Common myeloid progenitor, CD34-positive (primary cell): ENCODE measurements around the gene CFTR.

ENCODE experiments used
- CTCF ChIA-PET: fragments of 350-600 bp; sonication (Branson Sonifier 250); formaldehyde crosslinking; loops from one replicate; lab custom pipeline; 2021; ENCODE audit warnings: antibody characterized with exemption; lab: Charles Lee
- POLR2A ChIA-PET: fragments of 350-600 bp; sonication (Branson Sonifier 250); formaldehyde crosslinking; loops from one replicate; lab custom pipeline; 2021; ENCODE audit warnings: antibody characterized with exemption; lab: Charles Lee
- DNase-seq, 3 donors: peaks; one replicate each; pipeline versions ENCODE4 v3.0.0 to v3.0.0-alpha.2; 2013
- H3K27ac ChIP-seq, 2 experiments: 1 replicate in 1 of 2; 2 replicates in 1 of 2; pipeline ENCODE4 v1.7.0; 2013; ENCODE audit warnings: inconsistent platforms in 2 of 2, low read length in 2 of 2, mild to moderate bottlenecking in 2 of 2, low read depth in 1 of 2, moderate library complexity in 1 of 2; ENCODE audit not compliant: severe bottlenecking in 2 of 2, insufficient read depth in 1 of 2, poor library complexity in 1 of 2
- H3K27me3 ChIP-seq, 5 experiments: replicated peaks in 2 of 5; 1 replicate in 3 of 5; 2 replicates in 2 of 5; pipeline versions ENCODE4 v1.6.1 to v1.7.0; 2013; ENCODE audit warnings: low read length in 4 of 5, mild to moderate bottlenecking in 2 of 5, moderate library complexity in 2 of 5, inconsistent platforms in 1 of 5; ENCODE audit not compliant: insufficient read depth in 5 of 5, control insufficient read depth in 4 of 5
- H3K36me3 ChIP-seq, 4 experiments: 1 replicate in 2 of 4; 2 replicates in 2 of 4; pipeline versions ENCODE4 v1.6.1 to v1.7.0; 2013; ENCODE audit warnings: low read length in 3 of 4, control low read depth in 1 of 4, mild to moderate bottlenecking in 1 of 4; ENCODE audit not compliant: control insufficient read depth in 4 of 4, insufficient read depth in 4 of 4
- H3K4me1 ChIP-seq, 4 experiments: 1 replicate in 3 of 4; 2 replicates in 1 of 4; pipeline versions ENCODE4 v1.6.1 to v1.7.1; 2013; ENCODE audit warnings: low read length in 3 of 4, mild to moderate bottlenecking in 3 of 4, control low read depth in 1 of 4, inconsistent platforms in 1 of 4, moderate library complexity in 1 of 4; ENCODE audit not compliant: control insufficient read depth in 4 of 4, insufficient read depth in 4 of 4; ENCODE audit errors: control extremely low read depth in 1 of 4
- H3K4me3 ChIP-seq, 7 experiments: 1 replicate in 4 of 7; 2 replicates in 3 of 7; pipeline versions ENCODE4 v1.5.1 to v1.7.0; 2013; ENCODE audit warnings: mild to moderate bottlenecking in 7 of 7, low read length in 6 of 7, moderate library complexity in 6 of 7, inconsistent platforms in 2 of 7, low read depth in 2 of 7, control low read depth in 1 of 7; ENCODE audit not compliant: insufficient read depth in 4 of 7, control insufficient read depth in 1 of 7; ENCODE audit errors: extremely low read depth in 1 of 7
- H3K9me3 ChIP-seq, 5 experiments: 1 replicate in 4 of 5; 2 replicates in 1 of 5; pipeline versions ENCODE4 v1.6.1 to v1.7.1; 2013; ENCODE audit warnings: low read length in 4 of 5, mild to moderate bottlenecking in 2 of 5, inconsistent platforms in 1 of 5, low read depth in 1 of 5, moderate library complexity in 1 of 5; ENCODE audit not compliant: control insufficient read depth in 4 of 5, insufficient read depth in 2 of 5; ENCODE audit errors: control extremely low read depth in 1 of 5
- WGBS: methylation state at CpG from one replicate; pipeline ENCODE4 v1.1.5; 2013; ENCODE audit not compliant: insufficient coverage; 5-methylcytosine and 5-hydroxymethylcytosine counted together

The CFTR gene

DNA sequence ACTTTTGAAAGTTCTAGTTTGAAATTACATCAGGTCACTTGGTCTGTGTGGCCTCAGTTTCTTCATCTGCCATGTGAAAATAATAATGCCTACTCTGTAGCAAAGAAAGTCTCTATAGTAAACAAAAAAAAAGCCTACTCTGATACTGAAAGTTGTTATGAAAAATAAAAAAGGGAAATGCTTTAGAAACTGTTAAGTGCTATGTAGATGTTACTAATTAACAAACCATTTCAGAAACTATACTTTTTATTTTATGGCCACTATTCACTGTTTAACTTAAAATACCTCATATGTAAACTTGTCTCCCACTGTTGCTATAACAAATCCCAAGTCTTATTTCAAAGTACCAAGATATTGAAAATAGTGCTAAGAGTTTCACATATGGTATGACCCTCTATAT is 50.6 kb downstream of the CFTR start:
- Histone ChIP-seq H3K36me3 (no peaks in the 10 kb centered on the region), H3K4me1 (no peaks in the 10 kb centered on the region), H3K27me3 (no peaks in the 10 kb centered on the region), H3K27ac (no peak overlapping the region), H3K9me3 (no peaks in the 10 kb centered on the region), H3K4me3 (no peak overlapping the region)
- ChIA-PET POLR2A (no interaction called here), CTCF (no interaction called here)
- DNase-seq: no peak

DNA sequence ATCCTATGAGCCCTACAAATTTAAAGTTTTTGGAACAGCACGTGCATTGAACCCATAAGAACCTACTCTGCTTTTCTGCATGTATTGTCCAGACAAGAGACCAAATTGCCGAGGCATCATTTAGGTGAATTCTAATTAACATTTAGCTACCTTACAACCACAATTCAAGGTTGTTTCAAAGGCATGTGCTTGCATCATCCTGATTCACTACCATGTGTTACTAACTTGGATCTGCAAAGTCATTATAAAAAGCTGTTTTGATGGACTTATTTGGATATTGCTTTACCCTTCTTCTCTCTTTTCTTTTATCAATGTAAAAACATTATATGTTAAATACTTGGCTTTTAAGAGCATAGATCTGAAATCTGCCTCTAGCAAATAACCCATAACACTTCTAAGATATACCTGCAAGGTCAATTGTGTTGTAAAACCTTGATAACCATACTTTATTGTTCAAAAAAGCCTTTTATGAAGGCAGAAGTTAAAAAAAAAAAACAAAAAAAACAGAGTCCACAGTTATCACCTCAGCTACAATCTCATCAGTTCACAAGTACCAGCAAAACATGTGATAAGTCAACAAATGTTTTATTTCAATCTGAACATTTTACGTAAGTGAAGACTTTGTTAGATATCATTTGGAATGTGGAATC is 51.9 kb downstream of the CFTR start:
- Histone ChIP-seq H3K27me3 (no peaks in the 10 kb centered on the region), H3K4me3 (no peak overlapping the region), H3K36me3 (no peaks in the 10 kb centered on the region), H3K27ac (no peak overlapping the region), H3K4me1 (no peaks in the 10 kb centered on the region), H3K9me3 (no peaks in the 10 kb centered on the region)
- 100% methylated on average over 3 of the region's 3 CpGs for WGBS
- ChIA-PET POLR2A (no interaction called here), CTCF (no interaction called here)
- DNase-seq: no peak

DNA sequence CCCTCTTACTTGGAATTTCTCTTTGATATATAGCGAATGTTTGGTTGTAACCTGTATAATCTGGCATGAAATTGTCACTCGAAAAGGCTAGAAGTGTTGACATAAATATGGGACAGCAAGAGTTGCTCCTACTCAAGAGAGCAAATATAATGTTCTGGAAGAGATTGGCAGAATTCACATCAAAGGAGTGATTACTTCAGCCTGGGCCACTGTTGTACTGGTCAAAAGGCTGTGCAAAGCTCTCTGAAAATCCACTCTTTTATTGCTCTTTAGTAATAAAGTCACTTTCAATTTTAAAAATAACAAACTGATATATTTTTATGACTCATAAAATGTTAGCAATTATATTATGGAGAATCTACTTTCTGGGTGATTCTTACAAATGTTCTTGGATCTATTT is 58.2 kb downstream of the CFTR start:
- no peaks in the 10 kb centered on the region for H3K27me3 ChIP-seq
- ChIA-PET POLR2A (no interaction called here), CTCF (no interaction called here)
- H3K4me3 ChIP-seq: no peak overlapping the region
- H3K4me1 ChIP-seq: no peaks in the 10 kb centered on the region
- H3K9me3 ChIP-seq: no peaks in the 10 kb centered on the region
- no peak for DNase-seq
- WGBS: 100% methylated on average over 1 of the region's 2 CpGs
- H3K36me3 ChIP-seq: no peaks in the 10 kb centered on the region
- no peak overlapping the region for H3K27ac ChIP-seq

DNA sequence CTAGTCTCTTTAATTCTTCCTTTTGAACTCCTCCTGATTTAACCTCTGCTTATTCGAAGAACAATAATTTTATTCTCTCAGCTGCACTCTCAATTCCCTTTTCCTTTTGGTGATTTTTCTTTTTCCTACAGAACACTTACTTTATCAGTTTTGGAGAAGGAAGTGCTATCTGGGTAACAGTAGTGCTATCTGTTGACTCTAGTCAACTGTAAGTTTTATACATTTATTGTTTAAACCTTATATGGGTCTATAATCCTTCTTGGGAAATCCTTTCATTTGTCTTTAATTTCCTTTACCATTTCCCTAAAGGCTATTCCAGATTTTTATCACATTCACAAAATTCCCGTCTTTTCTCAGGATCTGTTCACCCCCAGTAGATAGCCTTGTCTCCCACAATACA is 64.2 kb downstream of the CFTR start:
- no peak for DNase-seq
- no peak overlapping the region for H3K27ac ChIP-seq
- whole genome bisulfite sequencing: 100% methylated on average over 1 of the region's 2 CpGs
- H3K36me3 ChIP-seq: no peaks in the 10 kb centered on the region
- no peak overlapping the region for H3K4me3 ChIP-seq
- CTCF ChIA-PET: no interaction called here
- POLR2A ChIA-PET: no interaction called here
- no peaks in the 10 kb centered on the region for H3K4me1 ChIP-seq
- H3K9me3 ChIP-seq: no peaks in the 10 kb centered on the region
- no peaks in the 10 kb centered on the region for H3K27me3 ChIP-seq

DNA sequence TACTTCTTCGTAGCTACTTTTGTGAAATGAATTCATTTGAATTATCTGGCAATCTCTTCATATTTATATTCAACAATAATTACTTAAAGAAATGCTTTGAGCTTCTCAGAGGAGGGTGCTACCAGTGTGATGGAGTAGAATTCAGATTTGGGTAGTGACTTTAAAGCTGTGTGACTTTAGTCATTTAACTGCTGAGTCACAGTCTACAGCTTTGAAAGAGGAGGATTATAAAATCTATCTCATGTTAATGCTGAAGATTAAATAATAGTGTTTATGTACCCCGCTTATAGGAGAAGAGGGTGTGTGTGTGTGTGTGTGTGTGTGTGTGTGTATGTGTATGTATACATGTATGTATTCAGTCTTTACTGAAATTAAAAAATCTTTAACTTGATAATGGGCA is 68.2 kb downstream of the CFTR start:
- no peak for DNase-seq
- Histone ChIP-seq H3K9me3 (no peaks in the 10 kb centered on the region), H3K36me3 (no peaks in the 10 kb centered on the region), H3K27ac (no peak overlapping the region), H3K4me1 (no peaks in the 10 kb centered on the region), H3K27me3 (no peaks in the 10 kb centered on the region), H3K4me3 (no peak overlapping the region)
- WGBS: no CpG with 5 or more reads among the region's 2 CpGs
- CTCF ChIA-PET: no interaction called here
- POLR2A ChIA-PET: no interaction called here

DNA sequence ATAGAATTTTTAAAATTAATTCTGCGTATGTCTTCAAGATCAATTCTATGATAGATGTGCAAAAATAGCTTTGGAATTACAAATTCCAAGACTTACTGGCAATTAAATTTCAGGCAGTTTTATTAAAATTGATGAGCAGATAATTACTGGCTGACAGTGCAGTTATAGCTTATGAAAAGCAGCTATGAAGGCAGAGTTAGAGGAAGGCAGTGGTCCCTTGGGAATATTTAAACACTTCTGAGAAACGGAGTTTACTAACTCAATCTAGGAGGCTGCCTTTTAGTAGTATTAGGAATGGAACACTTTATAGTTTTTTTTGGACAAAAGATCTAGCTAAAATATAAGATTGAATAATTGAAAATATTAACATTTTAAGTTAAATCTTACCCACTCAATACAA is 70.8 kb downstream of the CFTR start:
- POLR2A ChIA-PET: no interaction called here
- CTCF ChIA-PET: no interaction called here
- WGBS: 50% methylated on average over 1 of the region's 2 CpGs

DNA sequence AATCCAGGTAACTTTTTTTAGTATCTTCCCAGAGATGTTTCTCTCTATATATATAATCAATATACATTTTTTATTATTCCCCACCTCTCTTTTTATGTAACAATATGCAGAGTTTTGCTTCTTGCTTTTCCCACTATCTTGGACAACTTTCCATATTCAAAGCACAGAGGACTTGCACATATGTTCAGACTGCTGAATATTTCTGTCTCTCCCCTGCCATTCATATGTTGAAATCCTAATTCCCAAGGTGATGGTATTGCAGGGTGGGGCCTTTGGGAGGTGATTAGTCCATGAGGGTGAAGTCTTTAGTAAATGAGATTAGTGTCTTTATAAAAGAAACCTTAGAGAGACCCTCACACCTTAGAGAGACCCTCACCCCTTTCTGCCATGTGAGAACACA is 72.8 kb downstream of the CFTR start:
- Histone ChIP-seq H3K36me3 (no peaks in the 10 kb centered on the region), H3K27me3 (no peaks in the 10 kb centered on the region), H3K4me3 (no peak overlapping the region), H3K9me3 (no peaks in the 10 kb centered on the region), H3K4me1 (no peaks in the 10 kb centered on the region), H3K27ac (no peak overlapping the region)
- ChIA-PET CTCF (interaction anchor here (0.9 kb wide), 1 partner anchor 10 kb away, joined by 3 read pairs; no protein-coding TSS in a partner anchor), POLR2A (no interaction called here)
- DNase-seq: no peak

More for the DNA sequence above, 70.8 kb downstream of the CFTR start:
- no peaks in the 10 kb centered on the region for H3K27me3 ChIP-seq
- no peaks in the 10 kb centered on the region for H3K9me3 ChIP-seq
- H3K36me3 ChIP-seq: no peaks in the 10 kb centered on the region
- no peaks in the 10 kb centered on the region for H3K4me1 ChIP-seq
- DNase-seq: no peak
- no peak overlapping the region for H3K27ac ChIP-seq
- no peak overlapping the region for H3K4me3 ChIP-seq
